ENCODE results near the gene NXNL2.

NXNL2 gene

GRCh38 chr9:88530051-88530450 lies 4.9 kb upstream of the NXNL2 start:
- no peak for TF ChIP-seq Cebpa-rat (IDR thresholded peaks at IDR 0.05)
- no peak overlapping the region for H3K9ac ChIP-seq
- peaks cover 36% of the 10 kb centered on the region for H3K27me3 ChIP-seq
- peaks cover under 1% of the 10 kb centered on the region for H3K4me1 ChIP-seq
- no peaks in the 10 kb centered on the region; the same call in 1 of the 2 replicates for H3K9me3 ChIP-seq
- no peaks in the 10 kb centered on the region for H3K36me3 ChIP-seq
- H3K27ac ChIP-seq, result no peak overlapping the region
- no peak overlapping the region for H3K4me2 ChIP-seq
- no peak overlapping the region for H3K4me3 ChIP-seq
- H4K20me1 ChIP-seq, result 0 out of 2 replicates have a peak, but pooled peaks cover 10% of the 10 kb centered on the region

GRCh38 chr9:88531920-88532698 lies 2.9 kb upstream of the NXNL2 start:
- Histone ChIP-seq H3K27ac (no peak overlapping the region), H3K4me3 (no peak overlapping the region), H3K36me3 (no peaks in the 10 kb centered on the region), H4K20me1 (0 out of 2 replicates have a peak, but pooled peaks cover 10% of the 10 kb centered on the region), H3K9ac (no peak overlapping the region), H3K4me2 (no peak overlapping the region), H3K27me3 (peaks cover 56% of the 10 kb centered on the region), H3K4me1 (peaks cover 11% of the 10 kb centered on the region), H3K9me3 (no peaks in the 10 kb centered on the region; the same call in 1 of the 2 replicates)
- no peak for TF ChIP-seq Cebpa-rat (IDR thresholded peaks at IDR 0.05)

GRCh38 chr9:88533951-88534455 lies 975 bp upstream of the NXNL2 start:
- Histone ChIP-seq H3K36me3 (no peaks in the 10 kb centered on the region), H3K4me3 (no peak overlapping the region), H4K20me1 (peaks cover 18% of the 10 kb centered on the region; the same call in 1 of the 2 replicates), H3K9ac (no peak overlapping the region), H3K4me2 (peak overlapping the region; percentile 36; the same call in 1 of the 2 replicates), H3K9me3 (no peaks in the 10 kb centered on the region; the same call in 1 of the 2 replicates), H3K27me3 (peaks cover 60% of the 10 kb centered on the region), H3K4me1 (peaks cover 30% of the 10 kb centered on the region), H3K27ac (no peak overlapping the region)
- TF ChIP-seq Cebpa-rat (IDR thresholded peaks at IDR 0.05), result no peak

- Histone ChIP-seq H3K4me1 (peaks cover 31% of the 10 kb centered on the region), H3K27ac (no peak overlapping the region), H3K36me3 (no peaks in the 10 kb centered on the region), H3K9me3 (no peaks in the 10 kb centered on the region; the same call in 1 of the 2 replicates), H3K9ac (no peak overlapping the region), H3K27me3 (peaks cover 60% of the 10 kb centered on the region), H3K4me2 (peak overlapping the region; percentile 72), H3K4me3 (peak overlapping the region; percentile 56), H4K20me1 (peaks cover 18% of the 10 kb centered on the region; the same call in 1 of the 2 replicates)
- no peak for TF ChIP-seq Cebpa-rat (IDR thresholded peaks at IDR 0.05)
These were observed 446 bp downstream of the NXNL2 start for GRCh38 chr9:88535226-88536022.

GRCh38 chr9:88536023-88536324 lies 996 bp downstream of the NXNL2 start:
- no peak for TF ChIP-seq Cebpa-rat (IDR thresholded peaks at IDR 0.05)
- H3K9ac ChIP-seq, result no peak overlapping the region
- peak overlapping the region; percentile 72; the same call in 1 of the 2 replicates for H3K4me2 ChIP-seq
- peaks cover 18% of the 10 kb centered on the region; the same call in 1 of the 2 replicates for H4K20me1 ChIP-seq
- no peaks in the 10 kb centered on the region; the same call in 1 of the 2 replicates for H3K9me3 ChIP-seq
- no peak overlapping the region for H3K27ac ChIP-seq
- peaks cover 31% of the 10 kb centered on the region for H3K4me1 ChIP-seq
- no peaks in the 10 kb centered on the region for H3K36me3 ChIP-seq
- no peak overlapping the region for H3K4me3 ChIP-seq
- H3K27me3 ChIP-seq, result peaks cover 59% of the 10 kb centered on the region

GRCh38 chr9:88536951-88537760 lies 2.2 kb downstream of the NXNL2 start:
- no peak overlapping the region for H3K9ac ChIP-seq
- H3K27ac ChIP-seq, result no peak overlapping the region
- TF ChIP-seq Cebpa-rat (IDR thresholded peaks at IDR 0.05), result no peak
- peaks cover 31% of the 10 kb centered on the region for H3K4me1 ChIP-seq
- H3K4me2 ChIP-seq, result peak overlapping the region; percentile 55
- no peak overlapping the region for H3K4me3 ChIP-seq
- H3K27me3 ChIP-seq, result peaks cover 47% of the 10 kb centered on the region
- peaks cover 18% of the 10 kb centered on the region; the same call in 1 of the 2 replicates for H4K20me1 ChIP-seq
- H3K9me3 ChIP-seq, result no peaks in the 10 kb centered on the region; the same call in 1 of the 2 replicates
- no peaks in the 10 kb centered on the region for H3K36me3 ChIP-seq

GRCh38 chr9:88537761-88538091 lies 2.7 kb downstream of the NXNL2 start:
- TF ChIP-seq Cebpa-rat (IDR thresholded peaks at IDR 0.05), result no peak
- no peaks in the 10 kb centered on the region for H3K36me3 ChIP-seq
- H3K4me3 ChIP-seq, result no peak overlapping the region
- H3K9ac ChIP-seq, result no peak overlapping the region
- no peak overlapping the region for H3K27ac ChIP-seq
- H3K4me1 ChIP-seq, result peaks cover 31% of the 10 kb centered on the region
- peaks cover 41% of the 10 kb centered on the region for H3K27me3 ChIP-seq
- H4K20me1 ChIP-seq, result peaks cover 18% of the 10 kb centered on the region; the same call in 1 of the 2 replicates
- H3K4me2 ChIP-seq, result peak overlapping the region; percentile 55
- no peaks in the 10 kb centered on the region; the same call in 1 of the 2 replicates for H3K9me3 ChIP-seq

- H3K4me3 ChIP-seq, result no peak overlapping the region
These were observed 3.5 kb downstream of the NXNL2 start for GRCh38 chr9:88538311-88539085.

More at GRCh38 chr9:88538311-88539085, 3.5 kb downstream of the NXNL2 start:
- Histone ChIP-seq H3K9me3 (no peaks in the 10 kb centered on the region; the same call in 1 of the 2 replicates), H3K27me3 (peaks cover 33% of the 10 kb centered on the region), H4K20me1 (peaks cover 12% of the 10 kb centered on the region; the same call in 1 of the 2 replicates), H3K4me2 (peak overlapping the region; percentile 55), H3K36me3 (no peaks in the 10 kb centered on the region), H3K27ac (no peak overlapping the region), H3K9ac (no peak overlapping the region), H3K4me1 (peaks cover 31% of the 10 kb centered on the region)
- TF ChIP-seq Cebpa-rat (IDR thresholded peaks at IDR 0.05), result no peak

Measured in BLaER1 (cell line).